ENCODE data around the gene MSL2.
"Not testable (repeated sequence)": the region's sequence is repeated elsewhere in the genome, so short reads cannot be mapped to it uniquely, and the experiment has no call there.

MSL2 gene, protein sequence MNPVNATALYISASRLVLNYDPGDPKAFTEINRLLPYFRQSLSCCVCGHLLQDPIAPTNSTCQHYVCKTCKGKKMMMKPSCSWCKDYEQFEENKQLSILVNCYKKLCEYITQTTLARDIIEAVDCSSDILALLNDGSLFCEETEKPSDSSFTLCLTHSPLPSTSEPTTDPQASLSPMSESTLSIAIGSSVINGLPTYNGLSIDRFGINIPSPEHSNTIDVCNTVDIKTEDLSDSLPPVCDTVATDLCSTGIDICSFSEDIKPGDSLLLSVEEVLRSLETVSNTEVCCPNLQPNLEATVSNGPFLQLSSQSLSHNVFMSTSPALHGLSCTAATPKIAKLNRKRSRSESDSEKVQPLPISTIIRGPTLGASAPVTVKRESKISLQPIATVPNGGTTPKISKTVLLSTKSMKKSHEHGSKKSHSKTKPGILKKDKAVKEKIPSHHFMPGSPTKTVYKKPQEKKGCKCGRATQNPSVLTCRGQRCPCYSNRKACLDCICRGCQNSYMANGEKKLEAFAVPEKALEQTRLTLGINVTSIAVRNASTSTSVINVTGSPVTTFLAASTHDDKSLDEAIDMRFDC

GRCh38 chr3:136196064-136196400 is at the start of gene MSL2:
Gene MSL2 (minus strand): TSS chr3:136196335. CDS start chr3:136195113, 1,222 bp downstream.
- no peak for DNase-seq

- no peak for DNase-seq
Observed at GRCh38 chr3:136245691-136246090, 49.6 kb upstream of the MSL2 start.

DNA sequence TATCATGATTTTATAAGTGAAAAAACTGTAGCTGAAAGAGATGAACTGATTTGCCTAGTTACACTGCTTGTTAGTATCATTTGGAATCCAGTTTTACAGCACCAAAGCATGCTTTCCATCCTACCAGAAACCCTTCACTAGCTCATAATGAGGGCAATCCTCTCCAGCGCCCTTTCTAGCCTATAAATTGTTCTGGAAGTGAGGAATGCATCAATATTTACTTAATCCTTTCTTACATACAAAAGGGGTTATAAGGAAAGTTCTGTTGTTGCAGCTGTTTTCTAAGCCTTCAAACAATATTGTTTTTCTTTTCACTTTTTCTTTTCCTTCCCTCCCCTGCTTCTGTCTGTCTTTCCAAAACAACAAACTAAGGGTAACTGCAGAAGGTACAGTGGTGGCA is 43.0 kb upstream of the MSL2 start:
- no peak for DNase-seq

- no peak for DNase-seq
Observed at GRCh38 chr3:136237961-136238649, 42.0 kb upstream of the MSL2 start.

GRCh38 chr3:136237103-136237502 is 41.0 kb upstream of the MSL2 start:
- no peak for DNase-seq

- no peak for DNase-seq
Observed at GRCh38 chr3:136236109-136236508, 40.0 kb upstream of the MSL2 start.

GRCh38 chr3:136235545-136235944 is 39.4 kb upstream of the MSL2 start:
- no peak for DNase-seq

- DNase-seq, result no peak
Observed at GRCh38 chr3:136232413-136232812, 36.3 kb upstream of the MSL2 start.

DNA sequence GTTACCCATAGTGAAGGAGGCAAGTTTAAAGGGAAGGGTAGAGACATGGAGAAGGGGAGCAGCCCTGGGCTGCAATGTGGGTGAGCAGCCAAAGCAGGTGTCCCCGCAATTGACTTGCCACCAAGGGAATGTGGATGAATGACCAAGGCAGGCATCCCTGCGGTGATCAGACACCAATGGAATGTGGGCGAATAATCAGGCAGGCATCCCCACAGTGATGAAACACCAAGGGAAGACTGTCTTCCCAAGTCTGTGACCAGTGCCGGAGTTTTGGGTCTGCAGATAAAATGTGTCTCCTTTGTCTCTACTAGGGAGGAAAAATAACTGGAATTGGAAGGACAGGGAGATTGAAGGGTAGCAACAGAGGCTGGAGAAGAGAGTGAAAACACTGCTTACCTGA is 26.6 kb upstream of the MSL2 start:
- DNase-seq, result not testable (repeated sequence)

DNA sequence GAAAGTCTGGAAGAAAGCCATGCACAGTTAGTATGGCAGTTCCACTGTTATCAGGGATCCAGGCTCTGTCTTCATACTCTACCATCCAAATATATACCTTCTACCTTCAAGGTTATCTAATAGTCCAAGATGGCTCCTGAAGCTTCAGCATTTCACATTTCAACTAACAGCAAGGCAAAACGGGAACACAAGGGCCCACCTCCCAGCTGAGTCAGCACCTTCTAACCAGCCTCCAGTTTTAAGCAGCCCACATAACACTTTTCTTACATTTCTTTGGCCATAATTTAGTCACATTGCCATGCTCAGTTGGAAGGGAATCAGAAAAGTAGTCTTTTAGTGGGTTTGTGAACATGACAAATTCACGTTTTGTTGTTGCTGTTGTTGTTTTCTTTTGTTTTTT is 15.4 kb upstream of the MSL2 start:
- no peak for DNase-seq

- DNase-seq, result no peak
Observed at GRCh38 chr3:136209921-136210320, 13.8 kb upstream of the MSL2 start.

DNA sequence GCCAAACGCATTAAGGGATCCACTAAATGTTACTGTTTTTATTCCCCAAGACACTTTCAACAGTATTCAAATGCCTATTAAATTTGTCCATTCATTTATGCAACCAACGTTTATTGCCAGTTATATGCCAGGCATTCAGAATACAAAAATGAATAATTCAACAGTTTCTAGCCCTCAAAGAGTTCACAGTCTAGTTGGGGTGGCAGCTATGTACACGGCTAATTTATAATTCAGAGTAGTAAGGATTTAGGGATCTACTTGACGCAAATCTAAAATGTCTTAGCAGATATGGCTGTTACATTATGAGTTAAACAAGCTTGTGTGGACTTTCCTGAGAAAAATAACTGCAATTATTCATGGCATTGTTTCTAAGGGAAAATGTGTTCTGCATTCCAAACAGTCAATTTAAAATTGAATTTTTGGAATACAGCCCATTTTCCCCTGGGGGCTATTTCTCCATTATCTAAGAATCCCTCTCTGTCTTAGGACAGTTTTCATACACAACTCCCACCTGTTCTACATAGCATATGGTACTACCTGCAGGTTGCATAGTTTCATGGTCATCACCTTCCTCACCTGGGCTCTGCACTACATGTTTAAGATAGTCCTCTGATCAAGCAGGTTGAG is 11.5 kb upstream of the MSL2 start:
- DNase-seq, result no peak

- DNase-seq, result not testable (repeated sequence)
Observed at GRCh38 chr3:136199219-136199618, 3.1 kb upstream of the MSL2 start.

DNA sequence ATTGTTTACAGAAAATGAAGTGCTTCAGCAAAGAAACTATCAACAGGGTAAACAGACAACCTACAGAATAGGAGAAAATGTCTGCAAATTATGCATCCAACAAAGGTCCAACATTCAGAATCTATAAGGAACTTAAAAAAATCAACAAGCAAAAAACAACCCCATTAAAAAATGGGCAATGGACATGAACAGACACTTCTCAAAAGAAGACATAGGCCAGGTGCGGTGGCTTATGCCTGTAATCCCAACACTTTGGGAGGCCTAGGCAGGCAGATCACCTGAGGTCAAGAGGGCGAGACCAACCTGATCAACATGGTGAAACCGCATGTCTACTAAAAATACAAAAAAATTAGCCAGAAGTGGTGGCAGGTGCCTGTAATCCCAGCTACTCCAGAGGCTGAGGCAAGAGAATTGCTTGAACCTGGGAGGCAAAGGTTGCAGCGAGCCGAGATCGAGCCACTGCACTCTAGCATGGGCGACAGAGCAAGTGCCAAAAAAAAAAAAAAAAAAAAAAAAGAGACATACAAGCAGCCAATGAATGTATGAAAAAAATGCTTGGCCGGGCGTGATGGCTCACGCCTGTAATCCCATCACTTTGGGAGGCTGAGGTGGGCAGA is 2.4 kb upstream of the MSL2 start:
- not testable (repeated sequence) for DNase-seq

GRCh38 chr3:136197159-136197793 is 1.1 kb upstream of the MSL2 start:
- no peak for DNase-seq

GRCh38 chr3:136196401-136197158 is 445 bp upstream of the MSL2 start:
- peak; percentile 100 for DNase-seq

DNA sequence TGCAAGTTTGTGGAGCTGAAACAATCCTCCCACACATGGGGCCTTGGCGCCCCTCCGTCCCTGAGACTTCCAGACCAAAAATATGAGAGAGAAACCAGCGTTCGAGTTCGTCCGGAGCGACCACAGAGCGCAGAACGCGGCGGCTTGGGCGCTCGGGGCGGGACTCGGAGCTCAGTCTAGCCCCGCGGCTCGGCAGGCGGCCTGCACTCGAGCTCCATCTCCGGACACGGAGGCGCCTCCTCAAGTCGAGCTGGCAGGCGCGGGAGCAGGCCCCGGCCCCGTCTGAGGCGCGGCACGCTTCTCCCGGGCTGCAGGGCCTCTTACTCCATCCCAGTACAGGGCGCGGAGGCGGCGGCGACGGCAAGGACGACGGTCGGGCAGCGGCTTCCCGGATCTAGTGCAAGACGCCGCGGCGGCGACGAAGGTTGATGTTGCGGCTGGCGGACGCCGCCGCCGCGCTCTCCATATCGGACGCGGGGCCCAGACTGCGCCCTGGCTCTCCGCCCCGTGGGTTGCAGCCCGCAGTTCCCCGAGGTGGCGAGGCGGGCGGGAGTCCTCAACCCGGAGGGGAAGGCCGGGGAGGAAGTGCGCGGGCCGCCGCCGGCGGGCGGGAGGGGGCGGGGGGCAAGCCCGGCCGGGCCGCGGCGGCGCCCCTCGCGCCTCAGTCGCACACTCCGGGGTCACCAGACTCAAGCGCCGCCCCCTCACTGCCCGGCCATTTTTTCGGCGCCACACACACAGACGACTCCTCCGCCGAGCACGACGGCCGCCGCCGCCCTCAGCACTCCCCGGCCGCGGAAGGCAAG is 674 bp downstream of the MSL2 start:
- peak; percentile 86 for DNase-seq

DNA sequence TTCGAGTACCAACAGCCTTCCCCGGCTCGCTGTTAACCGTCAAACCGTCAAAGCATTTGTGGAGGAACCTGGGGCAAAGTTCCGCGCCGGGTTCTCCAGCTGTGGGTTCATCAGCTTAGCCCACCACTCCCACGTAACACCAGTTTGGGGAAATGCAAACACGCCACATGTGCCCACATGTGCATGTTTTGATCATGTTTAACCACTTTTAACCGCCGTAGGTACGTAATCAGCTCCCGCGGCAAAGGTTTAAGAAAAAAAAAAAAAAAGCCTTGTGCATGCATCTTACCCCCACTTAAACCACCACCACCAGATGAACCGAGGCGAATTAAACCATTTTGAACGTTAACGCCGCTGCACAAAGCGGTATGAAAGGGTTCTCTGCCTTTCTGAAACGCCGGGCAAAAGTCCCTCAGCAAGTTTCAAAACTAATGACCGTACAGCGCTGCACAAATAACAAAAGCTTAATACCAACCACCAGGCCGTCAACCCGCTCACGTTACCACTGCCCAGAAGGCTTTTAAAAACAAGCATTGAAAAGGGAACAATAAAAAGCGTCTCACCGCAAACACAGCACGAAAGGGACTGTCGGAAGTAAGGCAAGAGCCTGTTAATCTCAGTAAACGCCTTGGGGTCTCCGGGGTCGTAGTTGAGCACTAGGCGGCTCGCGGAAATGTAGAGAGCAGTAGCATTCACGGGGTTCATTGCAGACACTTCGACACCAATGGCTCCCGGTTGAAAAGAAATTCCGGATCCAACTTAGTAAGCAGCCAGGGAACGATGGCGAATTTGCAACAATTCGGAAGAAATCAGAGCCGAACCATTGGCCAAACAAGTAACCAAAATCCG is 1.5 kb downstream of the MSL2 start:
- peak; percentile 76 for DNase-seq

- DNase-seq, result peak; percentile 14
Observed at GRCh38 chr3:136193278-136194054, 2.7 kb downstream of the MSL2 start.
